ENCODE results near the gene DNAH2.

Gene DNAH2

GRCh38 chr17:7703584-7704479, 13.7 kb upstream of the DNAH2 start:
- no peak for DNase-seq

GRCh38 chr17:7704601-7705268, 12.8 kb upstream of the DNAH2 start, which contains the start of gene EFNB3:
Gene EFNB3 (plus strand): TSS chr17:7705202. CDS start chr17:7705599, 397 bp downstream.
- DNase-seq = no peak

GRCh38 chr17:7705269-7706255, 12.0 kb upstream of the DNAH2 start:
- no peak for DNase-seq

GRCh38 chr17:7706631-7707354, 10.8 kb upstream of the DNAH2 start:
- DNase-seq = no peak

GRCh38 chr17:7707446-7707845, 10.1 kb upstream of the DNAH2 start:
- no peak for DNase-seq

GRCh38 chr17:7707858-7708750, 9.4 kb upstream of the DNAH2 start:
- DNase-seq = no peak

GRCh38 chr17:7709031-7709430, 8.5 kb upstream of the DNAH2 start:
- no peak for DNase-seq

- DNase-seq = no peak
Measured at GRCh38 chr17:7710301-7710700, 7.2 kb upstream of the DNAH2 start.

- no peak for DNase-seq
Measured at GRCh38 chr17:7711051-7711755, 6.3 kb upstream of the DNAH2 start.

GRCh38 chr17:7712111-7712771, 5.3 kb upstream of the DNAH2 start:
- no peak for DNase-seq

- DNase-seq = no peak
Measured at GRCh38 chr17:7713782-7714181, 3.8 kb upstream of the DNAH2 start.

GRCh38 chr17:7714721-7715594, 2.6 kb upstream of the DNAH2 start:
- no peak for DNase-seq

GRCh38 chr17:7715936-7716886, 1.3 kb upstream of the DNAH2 start:
- no peak for DNase-seq

GRCh38 chr17:7717756-7718350, 309 bp downstream of the DNAH2 start:
- DNase-seq = no peak

- DNase-seq = no peak
Measured at GRCh38 chr17:7719661-7720060, 2.1 kb downstream of the DNAH2 start.

- DNase-seq = no peak
Measured at GRCh38 chr17:7720125-7720524, 2.6 kb downstream of the DNAH2 start.

- no peak for DNase-seq
Measured at GRCh38 chr17:7721612-7722011, 4.1 kb downstream of the DNAH2 start.
